Gastroesophageal sphincter (tissue), 4 donors: ENCODE data around the gene IRX3. TPM values are rescaled to one million over a fixed set of nuclear protein-coding genes. Genes with fewer than 3 reads are reported as not detected.

Experiments
- ATAC-seq: fragments of 150-250 bp; one replicate; pipeline ENCODE4 v1.9.1; 2016; ENCODE audit warnings: mild to moderate bottlenecking, moderate library complexity
- H3K27ac ChIP-seq, 4 donors: fragments of 200-600 bp; sonication (generic) in 3 of 4; 1 replicate in 3 of 4; 2 replicates in 1 of 4; pipeline ENCODE4 v1.5.1; 2016 to 2019
- H3K27me3 ChIP-seq: fragments of 200-600 bp; sonication (generic); one replicate; pipeline ENCODE4 v1.5.1; 2019
- H3K36me3 ChIP-seq, 2 donors: fragments of 200-600 bp; sonication (generic); one replicate each; pipeline ENCODE4 v1.5.1; 2019; ENCODE audit warnings: control low read depth in 1 of 2
- H3K4me1 ChIP-seq, 3 donors: fragments of 200-600 bp; sonication (generic); 1 replicate in 2 of 3; 2 replicates in 1 of 3; pipeline ENCODE4 v1.5.1; 2016 to 2019; ENCODE audit warnings: control low read depth in 2 of 3
- H3K4me3 ChIP-seq, 2 donors: fragments of 200-600 bp; sonication (generic); one replicate each; pipeline ENCODE4 v1.5.1; 2019; ENCODE audit warnings: mild to moderate bottlenecking in 1 of 2, moderate library complexity in 1 of 2
- H3K9me3 ChIP-seq, 3 donors: fragments of 200-600 bp; sonication (generic); one replicate each; pipeline ENCODE4 v1.5.1; 2017 to 2019; ENCODE audit warnings: control low read depth in 2 of 3
- CTCF ChIP-seq, 4 experiments: fragments of 200-600 bp in 2 of 4; fragments of 450-650 bp in 2 of 4; sonication (generic) in 1 of 4; IDR thresholded peaks; one replicate each; pipeline ENCODE4 v1.5.1; 2017 to 2019; ENCODE audit warnings: antibody characterized with exemption in 4 of 4, mild to moderate bottlenecking in 2 of 4, moderate library complexity in 2 of 4
- EP300 ChIP-seq: sonication (generic); formaldehyde crosslinking; IDR thresholded peaks from one replicate; pipeline ENCODE4 v1.6.1; 2017; ENCODE audit warnings: antibody characterized with exemption, mild to moderate bottlenecking
- POLR2A ChIP-seq, 2 donors: fragments of 450-650 bp; IDR thresholded peaks; one replicate each; pipeline ENCODE4 v1.6.1; 2017; ENCODE audit warnings: antibody characterized with exemption in 2 of 2, mild to moderate bottlenecking in 2 of 2, moderate library complexity in 1 of 2
- POLR2AphosphoS5 ChIP-seq: sonication (generic); formaldehyde crosslinking; IDR thresholded peaks from one replicate; pipeline ENCODE4 v1.6.1; 2017; ENCODE audit warnings: antibody characterized with exemption
- WGBS, 2 donors: methylation state at CpG; one replicate each; pipeline ENCODE4 v1.1.5; 2018; ENCODE audit warnings: low coverage in 1 of 2; 5-methylcytosine and 5-hydroxymethylcytosine counted together
- total RNA-seq, 4 donors: library from RNA; depleted of rRNA; stranded (reverse); fragments of >200 nt; gene quantifications; one replicate each; pipeline ENCODE4 v1.1.0, GENCODE V29; 2016

Gene IRX3
- total RNA-seq, 4 donors from 2014 or later = 0.77 to 3.2 (median 0.94) TPM; not detected in 1

GRCh38 chr16:54284931-54285413 lies 1.6 kb downstream of the IRX3 start:
- 4% methylated on average over 17 to 23 of the region's 42 CpGs for WGBS, 2 donors
- Histone ChIP-seq H3K27me3 (peaks cover 100% of the 10 kb centered on the region), H3K27ac (no peak overlapping the region), H3K4me1 (peaks cover 0 to 71% (median 25%) of the 10 kb centered on the region in 3 donors), H3K4me3 (peak overlapping the region in 1 of 2 donors; percentile 55), H3K9me3 (no peaks in the 10 kb centered on the region), H3K36me3 (no peaks in the 10 kb centered on the region)
- TF ChIP-seq CTCF (IDR thresholded peaks at IDR 0.05) (no peak), POLR2A (IDR thresholded peaks at IDR 0.05) (no peak), EP300 (no peak), POLR2AphosphoS5 (no peak)
- ATAC-seq = no peak

DNA sequence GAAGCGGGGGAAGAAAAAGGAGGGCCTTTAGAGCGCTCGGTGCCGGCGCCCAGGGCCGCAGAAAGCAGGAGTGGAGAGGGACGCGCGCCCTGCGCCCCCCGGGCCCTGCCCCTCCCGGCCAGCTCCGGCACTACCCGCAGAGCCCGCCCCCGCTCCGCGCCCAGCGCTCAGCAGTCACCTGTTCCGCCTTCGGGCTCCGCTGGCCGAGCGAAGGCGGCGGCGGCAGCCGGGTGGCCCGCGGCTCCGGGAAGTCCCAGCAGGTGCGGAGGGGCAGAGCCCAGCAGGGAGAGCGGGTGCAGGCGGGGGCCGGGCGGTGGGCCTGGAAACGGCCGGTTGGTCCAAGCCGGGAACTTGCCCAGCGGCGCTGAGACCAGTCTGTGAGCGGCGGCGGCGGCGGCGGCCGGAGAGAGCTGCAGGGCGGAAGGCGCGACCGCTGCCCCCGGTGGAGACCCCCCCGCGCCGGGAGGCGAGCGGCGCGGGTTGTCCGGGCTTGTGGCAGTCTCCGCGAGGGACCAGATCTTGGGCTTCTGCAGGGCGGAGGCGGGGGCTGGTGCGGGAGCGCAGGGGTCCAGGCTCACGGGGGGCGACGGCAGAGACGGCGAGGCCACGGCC lies 2.2 kb downstream of the IRX3 start:
- Histone ChIP-seq H3K27ac (no peak overlapping the region), H3K27me3 (peaks cover 99% of the 10 kb centered on the region), H3K9me3 (no peaks in the 10 kb centered on the region), H3K4me3 (peak overlapping the region in 1 of 2 donors; percentile 55), H3K36me3 (no peaks in the 10 kb centered on the region), H3K4me1 (peaks cover 0 to 69% (median 25%) of the 10 kb centered on the region in 3 donors)
- TF ChIP-seq EP300 = no peak
- TF ChIP-seq POLR2AphosphoS5 = no peak
- TF ChIP-seq POLR2A (IDR thresholded peaks at IDR 0.05) = no peak
- TF ChIP-seq CTCF (IDR thresholded peaks at IDR 0.05) = no peak
- 0% methylated on average over 5 of the region's 73 CpGs; no CpG with 5 or more reads in 1 of the 2 donors for WGBS, 2 donors
- ATAC-seq = no peak

- no peak overlapping the region for H3K27ac ChIP-seq
- WGBS, 2 donors = 7 to 10% methylated on average over 8 to 15 of the region's 31 CpGs
- H3K4me3 ChIP-seq = peak overlapping the region in 1 of 2 donors; percentile 55
- H3K36me3 ChIP-seq = no peaks in the 10 kb centered on the region
- H3K4me1 ChIP-seq = peaks cover 0 to 69% (median 25%) of the 10 kb centered on the region in 3 donors
- TF ChIP-seq POLR2A (IDR thresholded peaks at IDR 0.05) (no peak), CTCF (IDR thresholded peaks at IDR 0.05) (no peak), EP300 (no peak), POLR2AphosphoS5 (no peak)
- no peaks in the 10 kb centered on the region for H3K9me3 ChIP-seq
- peaks cover 93% of the 10 kb centered on the region for H3K27me3 ChIP-seq
- ATAC-seq = no peak
These were observed 2.8 kb downstream of the IRX3 start for GRCh38 chr16:54283725-54284318.

DNA sequence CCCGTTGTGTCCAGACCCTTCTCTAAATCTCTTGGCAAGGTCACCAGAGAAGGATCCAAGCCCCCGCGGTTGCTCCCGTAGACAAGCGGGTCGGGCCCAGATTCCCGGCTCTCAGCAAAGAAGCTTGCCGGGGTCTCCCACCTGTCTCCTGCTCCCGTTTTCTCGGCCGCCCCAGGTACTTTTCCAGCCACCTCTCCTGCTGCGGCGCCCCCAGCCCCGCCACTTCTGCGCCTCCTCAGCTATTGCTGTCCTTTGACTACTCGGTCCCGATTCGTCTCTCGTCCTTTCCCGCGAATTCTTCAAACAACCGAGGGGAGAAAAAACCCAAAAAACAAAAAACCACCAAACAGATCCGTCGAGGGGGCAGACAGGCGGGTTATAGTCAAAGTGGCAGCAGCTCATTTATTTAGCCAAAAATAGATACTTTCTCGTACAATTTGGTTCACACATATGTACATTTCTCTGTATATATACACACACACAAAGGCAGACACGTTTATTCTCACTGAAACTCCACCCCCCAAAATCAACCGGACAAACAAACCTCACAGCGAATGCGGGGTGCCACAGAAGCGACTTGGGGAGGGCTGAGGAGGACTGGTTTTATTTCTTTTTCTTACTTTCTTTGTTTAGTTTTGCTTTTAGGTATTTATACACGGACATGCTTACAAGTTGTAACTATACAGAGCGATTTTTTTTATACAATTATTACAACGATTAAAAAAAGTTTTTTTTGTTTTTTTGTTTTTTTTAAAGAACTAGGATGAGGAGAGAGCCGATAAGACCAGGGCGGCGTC lies 3.5 kb downstream of the IRX3 start:
- peaks cover 0 to 66% (median 25%) of the 10 kb centered on the region in 3 donors for H3K4me1 ChIP-seq
- no peaks in the 10 kb centered on the region for H3K9me3 ChIP-seq
- H3K36me3 ChIP-seq = no peaks in the 10 kb centered on the region
- TF ChIP-seq CTCF (IDR thresholded peaks at IDR 0.05) = no peak
- TF ChIP-seq EP300 = no peak
- no peak for TF ChIP-seq POLR2AphosphoS5
- TF ChIP-seq POLR2A (IDR thresholded peaks at IDR 0.05) = no peak
- H3K27me3 ChIP-seq = peaks cover 86% of the 10 kb centered on the region
- ATAC-seq = no peak
- 6 to 11% methylated on average over 18 to 24 of the region's 37 CpGs for WGBS, 2 donors
- H3K27ac ChIP-seq = no peak overlapping the region
- H3K4me3 ChIP-seq = no peak overlapping the region
